Endodermal cell (in vitro differentiated cells): ENCODE measurements around the gene RPS2. TPM values are rescaled to one million over a fixed set of nuclear protein-coding genes. Genes with fewer than 3 reads are reported as not detected.

Experiments used
- DNase-seq: peaks from one replicate; pipeline ENCODE4 v3.0.0-alpha.2; 2017
- H3K27ac ChIP-seq: 2 replicates; pipeline ENCODE4 v1.5.1; 2013; ENCODE audit warnings: mild to moderate bottlenecking, low read depth, low read length, moderate library complexity
- H3K27me3 ChIP-seq: 2 replicates; pipeline ENCODE4 v1.6.1; 2013; ENCODE audit warnings: mild to moderate bottlenecking, low read length, moderate library complexity; ENCODE audit not compliant: insufficient read depth, control insufficient read depth, poor library complexity, severe bottlenecking
- H3K36me3 ChIP-seq: 2 replicates; pipeline ENCODE4 v1.7.0; 2013; ENCODE audit warnings: mild to moderate bottlenecking, low read length, moderate library complexity; ENCODE audit not compliant: control insufficient read depth, insufficient read depth
- H3K4me1 ChIP-seq: one replicate; pipeline ENCODE4 v1.7.0; 2013; ENCODE audit warnings: low read length; ENCODE audit not compliant: control insufficient read depth, insufficient read depth
- H3K4me3 ChIP-seq: 2 replicates; pipeline ENCODE4 v1.5.1; 2013; ENCODE audit warnings: mild to moderate bottlenecking, low read length, moderate library complexity
- H3K9ac ChIP-seq: 2 replicates; pipeline ENCODE4 v1.6.1; 2013; ENCODE audit warnings: mild to moderate bottlenecking, low read length, moderate library complexity; ENCODE audit not compliant: poor library complexity, severe bottlenecking; ENCODE audit errors: extremely low read depth
- H3K9me3 ChIP-seq: 2 replicates; pipeline ENCODE4 v1.6.1; 2013; ENCODE audit warnings: mild to moderate bottlenecking, low read length, moderate library complexity; ENCODE audit not compliant: control insufficient read depth
- H3K27ac Mint-ChIP-seq: 2 replicates; pipeline ENCODE4 v1.8.0; 2020; ENCODE audit warnings: mixed read lengths
- H3K27me3 Mint-ChIP-seq: 2 replicates; pipeline ENCODE4 v1.8.0; 2021; ENCODE audit warnings: mild to moderate bottlenecking, mixed read lengths; ENCODE audit not compliant: insufficient read depth
- H3K36me3 Mint-ChIP-seq: 2 replicates; pipeline ENCODE4 v1.8.0; 2020; ENCODE audit warnings: low read depth, mixed read lengths
- H3K4me1 Mint-ChIP-seq: 2 replicates; pipeline ENCODE4 v1.8.0; 2020; ENCODE audit warnings: mixed read lengths
- H3K4me3 Mint-ChIP-seq: 2 replicates; pipeline ENCODE4 v1.8.0; 2020; ENCODE audit warnings: mild to moderate bottlenecking, moderate library complexity, mixed read lengths
- H3K9me3 Mint-ChIP-seq: 2 replicates; pipeline ENCODE4 v1.8.0; 2020; ENCODE audit warnings: mild to moderate bottlenecking, mixed read lengths
- CTCF ChIP-seq: fragments of 200-600 bp; sonication (generic); conservative IDR thresholded peaks from 2 replicates; pipeline ENCODE4 v1.5.0; 2021; ENCODE audit warnings: antibody characterized with exemption, mild to moderate bottlenecking
- whole genome bisulfite sequencing, 2 experiments: methylation state at CpG; one replicate each; pipeline versions ENCODE4 v1.1.5 to v1.1.7; 2013; ENCODE audit warnings: missing lambda C conversion rate in 2 of 2, mixed read lengths in 1 of 2; ENCODE audit not compliant: insufficient coverage in 1 of 2, insufficient read length in 1 of 2; 5-methylcytosine and 5-hydroxymethylcytosine counted together
- total RNA-seq, 2 donors: library from RNA; stranded (reverse); fragmentation: NEBNext Ultra II Directional in 1 of 2; extraction: Animal tissue kit (Norgen Biotek cat#: 25700) in 1 of 2; gene quantifications; 2 replicates in 1 of 2; 3 replicates in 1 of 2; pipeline ENCODE4 v1.2.1, GENCODE V29; 2021

Gene RPS2
- total RNA-seq, 2 donors from 2014 or later, result 3,064 to 3,492 TPM

GRCh38 chr16:1924095-1924494 is 40.5 kb downstream of the RPS2 start:
- H3K27ac ChIP-seq, result no peak overlapping the region
- H3K4me1 ChIP-seq, result no peaks in the 10 kb centered on the region
- Mint-ChIP-seq H3K36me3 (no peaks in the 10 kb centered on the region), H3K4me1 (peaks cover 2% of the 10 kb centered on the region), H3K9me3 (no peaks in the 10 kb centered on the region), H3K27ac (no peak overlapping the region), H3K27me3 (peaks cover 72% of the 10 kb centered on the region), H3K4me3 (no peak overlapping the region)
- 73 to 85% methylated on average over 4 to 5 of the region's 5 CpGs for WGBS, 2 experiments
- no peak for DNase-seq
- no peak overlapping the region for H3K4me3 ChIP-seq
- H3K9ac ChIP-seq, result no peak overlapping the region
- peaks cover 62% of the 10 kb centered on the region for H3K27me3 ChIP-seq
- TF ChIP-seq CTCF, result no peak
- H3K9me3 ChIP-seq, result no peaks in the 10 kb centered on the region
- no peaks in the 10 kb centered on the region for H3K36me3 ChIP-seq

- peaks cover 68% of the 10 kb centered on the region for H3K27me3 ChIP-seq
- no peak overlapping the region for H3K4me3 ChIP-seq
These were observed 41.2 kb downstream of the RPS2 start for GRCh38 chr16:1923299-1924034.

DNA sequence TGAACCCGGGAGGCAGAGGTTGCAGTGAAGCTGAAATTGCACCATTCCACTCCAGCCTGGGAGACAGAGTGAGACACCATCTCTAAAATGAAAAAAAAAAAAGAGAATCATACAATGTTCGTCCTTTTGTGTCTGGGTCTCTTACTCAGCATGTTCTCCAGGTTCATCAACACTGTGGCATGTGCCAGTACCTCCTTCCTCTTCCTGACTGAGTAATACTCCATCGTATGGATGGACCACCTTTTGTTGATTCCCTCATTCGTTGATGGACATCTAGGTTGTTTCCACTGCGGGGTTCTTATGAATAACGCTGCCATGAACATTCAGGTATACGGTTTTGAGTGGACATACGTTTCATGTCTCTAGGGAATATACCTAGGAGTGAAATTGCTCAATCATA is 42.3 kb downstream of the RPS2 start:
- H3K4me1 Mint-ChIP-seq, result no peaks in the 10 kb centered on the region
- no peak for TF ChIP-seq CTCF
- Histone ChIP-seq H3K4me3 (no peak overlapping the region), H3K27me3 (peaks cover 75% of the 10 kb centered on the region), H3K27ac (no peak overlapping the region), H3K9ac (no peak overlapping the region), H3K9me3 (no peaks in the 10 kb centered on the region), H3K36me3 (no peaks in the 10 kb centered on the region), H3K4me1 (no peaks in the 10 kb centered on the region)
- no peaks in the 10 kb centered on the region for H3K9me3 Mint-ChIP-seq
- WGBS, 2 experiments, result 86 to 94% methylated on average over 8 of the region's 8 CpGs
- no peak for DNase-seq
- H3K27ac Mint-ChIP-seq, result no peak overlapping the region
- peaks cover 78% of the 10 kb centered on the region for H3K27me3 Mint-ChIP-seq
- no peak overlapping the region for H3K4me3 Mint-ChIP-seq
- no peaks in the 10 kb centered on the region for H3K36me3 Mint-ChIP-seq

More at GRCh38 chr16:1923299-1924034, 41.2 kb downstream of the RPS2 start:
- Histone ChIP-seq H3K36me3 (no peaks in the 10 kb centered on the region), H3K27ac (no peak overlapping the region), H3K9ac (no peak overlapping the region), H3K9me3 (no peaks in the 10 kb centered on the region), H3K4me1 (no peaks in the 10 kb centered on the region)
- Mint-ChIP-seq H3K4me1 (no peaks in the 10 kb centered on the region), H3K27ac (no peak overlapping the region), H3K4me3 (no peak overlapping the region), H3K9me3 (no peaks in the 10 kb centered on the region), H3K27me3 (peaks cover 75% of the 10 kb centered on the region), H3K36me3 (no peaks in the 10 kb centered on the region)
- peak; percentile 79 for TF ChIP-seq CTCF
- WGBS, 2 experiments, result 13 to 29% methylated on average over 6 to 24 of the region's 24 CpGs
- DNase-seq, result peak; percentile 93
